Lung (tissue), 12 donors: Measurements from ENCODE around the gene PES1. TPM values are rescaled to one million over a fixed set of nuclear protein-coding genes. Genes with fewer than 3 reads are reported as not detected.

Experiments used
- ATAC-seq: fragments of 200-7000 bp; cut with Tn5 transposase; one replicate; pipeline ENCODE4 v1.9.1; 2020; ENCODE audit warnings: moderate number of reproducible peaks; ENCODE audit not compliant: insufficient read depth, low FRiP score
- DNase-seq, 3 donors: peaks; one replicate each; pipeline ENCODE4 v3.0.0-alpha.2; 2013 to 2017
- H3K27ac ChIP-seq, 2 donors: one replicate each; pipeline ENCODE4 v1.5.1; 2013; ENCODE audit warnings: mild to moderate bottlenecking in 2 of 2, moderate library complexity in 2 of 2, control low read depth in 1 of 2, inconsistent platforms in 1 of 2, low read depth in 1 of 2, low read length in 1 of 2
- H3K27me3 ChIP-seq, 3 donors: one replicate each; pipeline ENCODE4 v1.5.1; 2013; ENCODE audit warnings: low read length in 2 of 3; ENCODE audit not compliant: control insufficient read depth in 3 of 3, insufficient read depth in 3 of 3
- H3K36me3 ChIP-seq, 4 donors: one replicate each; pipeline ENCODE4 v1.5.1; 2013; ENCODE audit warnings: low read length in 4 of 4, mild to moderate bottlenecking in 1 of 4, moderate library complexity in 1 of 4; ENCODE audit not compliant: control insufficient read depth in 4 of 4, insufficient read depth in 4 of 4
- H3K4me1 ChIP-seq, 5 donors: one replicate each; pipeline ENCODE4 v1.5.1; 2013; ENCODE audit warnings: low read length in 5 of 5, mild to moderate bottlenecking in 2 of 5, moderate library complexity in 1 of 5; ENCODE audit not compliant: control insufficient read depth in 5 of 5, insufficient read depth in 5 of 5
- H3K4me3 ChIP-seq: one replicate; pipeline ENCODE4 v1.5.1; 2013; ENCODE audit warnings: mild to moderate bottlenecking, control low read depth, moderate library complexity
- H3K9ac ChIP-seq, 2 donors: one replicate each; pipeline ENCODE4 v1.5.1; 2013; ENCODE audit warnings: low read length in 2 of 2, control low read depth in 1 of 2; ENCODE audit not compliant: insufficient read depth in 1 of 2
- H3K9me3 ChIP-seq, 4 donors: one replicate each; pipeline ENCODE4 v1.5.1; 2013; ENCODE audit warnings: low read length in 3 of 4, mild to moderate bottlenecking in 1 of 4, moderate library complexity in 1 of 4; ENCODE audit not compliant: control insufficient read depth in 4 of 4, insufficient read depth in 3 of 4
- CTCF ChIP-seq: IDR thresholded peaks from 2 replicates; pipeline ENCODE4 v1.5.1; 2012; ENCODE audit warnings: mild to moderate bottlenecking; ENCODE audit errors: control extremely low read depth, extremely low read depth
- WGBS, 2 donors: extraction: QIAGEN DNeasy Blood & Tissue Kit; methylation state at CpG; one replicate each; pipeline ENCODE4 v1.1.7; 2013; 5-methylcytosine and 5-hydroxymethylcytosine counted together
- polyA plus RNA-seq, 2 donors: library from polyadenylated mRNA; stranded (reverse); fragments of 200-250 nt; gene quantifications; one replicate each; pipeline ENCODE4 v1.2.1, GENCODE V29; 2013
- total RNA-seq, 2 donors: library from RNA; depleted of rRNA in 1 of 2; stranded (reverse); fragments of >200 nt in 1 of 2; gene quantifications; one replicate each; pipeline ENCODE4 v1.2.1, GENCODE V29; 2014 to 2021
- donor health status: control.
- donor health status: control.
- donor health status: Bipolar disorder and iron deficiency.
- donor health status: healthy.
- donor health status: DM: yes; HTN: yes; CAD: no.

Gene PES1
- total and polyA plus RNA-seq, 4 donors: 34.4 to 77.2 (median 72.7) TPM

- Histone ChIP-seq H3K36me3 (peaks cover 46 to 92% (median 59%) of the 10 kb centered on the region in 4 donors), H3K9ac (no peak overlapping the region), H3K27me3 (no peaks in the 10 kb centered on the region), H3K4me1 (no peaks in the 10 kb centered on the region), H3K4me3 (no peak overlapping the region), H3K9me3 (peaks cover 0 to 6% (median 0%) of the 10 kb centered on the region in 4 donors), H3K27ac (no peak overlapping the region)
- DNase-seq: no peak
- no peak for ATAC-seq
- 92 to 94% methylated on average over 6 of the region's 6 CpGs for WGBS, 2 donors
- no peak for TF ChIP-seq CTCF
Measured at GRCh38 chr22:30582051-30582450, 9.7 kb downstream of the PES1 start.

- no peak for ATAC-seq
- no peak for TF ChIP-seq CTCF
Measured at GRCh38 chr22:30580896-30581295, 10.8 kb downstream of the PES1 start.

GRCh38 chr22:30578481-30578880 is 13.2 kb downstream of the PES1 start:
- 91 to 92% methylated on average over 12 of the region's 12 CpGs for WGBS, 2 donors
- peaks cover 0 to 4% (median 0%) of the 10 kb centered on the region in 4 donors for H3K9me3 ChIP-seq
- no peaks in the 10 kb centered on the region for H3K27me3 ChIP-seq
- ATAC-seq (no peak), DNase-seq (no peak)
- TF ChIP-seq CTCF: no peak
- H3K4me3 ChIP-seq: no peak overlapping the region
- peaks cover 0 to 11% (median 2%) of the 10 kb centered on the region in 5 donors for H3K4me1 ChIP-seq
- H3K27ac ChIP-seq: no peak overlapping the region
- peaks cover 28 to 75% (median 44%) of the 10 kb centered on the region in 4 donors for H3K36me3 ChIP-seq
- H3K9ac ChIP-seq: no peak overlapping the region

More at GRCh38 chr22:30580896-30581295, 10.8 kb downstream of the PES1 start:
- Histone ChIP-seq H3K27ac (no peak overlapping the region), H3K9ac (no peak overlapping the region), H3K4me1 (no peaks in the 10 kb centered on the region), H3K27me3 (no peaks in the 10 kb centered on the region), H3K36me3 (peaks cover 36 to 93% (median 59%) of the 10 kb centered on the region in 4 donors), H3K9me3 (peaks cover 0 to 6% (median 0%) of the 10 kb centered on the region in 4 donors), H3K4me3 (no peak overlapping the region)
- WGBS, 2 donors: 87 to 94% methylated on average over 6 of the region's 6 CpGs
- DNase-seq: no peak

GRCh38 chr22:30575859-30576258 is 15.9 kb downstream of the PES1 start:
- DNase-seq (no peak), ATAC-seq (no peak)
- Histone ChIP-seq H3K27ac (no peak overlapping the region), H3K4me1 (peaks cover 0 to 11% (median 3%) of the 10 kb centered on the region in 5 donors), H3K9ac (no peak overlapping the region), H3K36me3 (peaks cover 22 to 49% (median 34%) of the 10 kb centered on the region in 4 donors), H3K27me3 (no peaks in the 10 kb centered on the region), H3K9me3 (no peaks in the 10 kb centered on the region), H3K4me3 (no peak overlapping the region)
- no peak for TF ChIP-seq CTCF
- 78% methylated on average over 15 of the region's 15 CpGs for WGBS, 2 donors
